ENCODE data around the gene RNF183.
"Not testable (repeated sequence)": the region's sequence is repeated elsewhere in the genome, so short reads cannot be mapped to it uniquely, and the experiment has no call there.

The RNF183 gene

GRCh38 chr9:113269871-113270270 lies 33.3 kb downstream of the RNF183 start:
- no peak for DNase-seq

GRCh38 chr9:113269355-113269754 lies 33.8 kb downstream of the RNF183 start:
- no peak for DNase-seq

- DNase-seq = no peak
Observed at GRCh38 chr9:113267911-113268566, 35.1 kb downstream of the RNF183 start.

GRCh38 chr9:113266174-113266573 lies 37.0 kb downstream of the RNF183 start:
- no peak for DNase-seq

- DNase-seq = no peak
Observed at GRCh38 chr9:113261917-113262671, 41.1 kb downstream of the RNF183 start.

GRCh38 chr9:113258282-113258681 lies 44.9 kb downstream of the RNF183 start:
- DNase-seq = no peak

GRCh38 chr9:113257863-113258262 lies 45.3 kb downstream of the RNF183 start:
- DNase-seq = no peak

GRCh38 chr9:113255438-113255837 lies 47.7 kb downstream of the RNF183 start:
- DNase-seq = no peak

GRCh38 chr9:113254991-113255390 lies 48.2 kb downstream of the RNF183 start:
- no peak for DNase-seq

- DNase-seq = no peak
Observed at GRCh38 chr9:113250807-113251206, 52.4 kb downstream of the RNF183 start.

GRCh38 chr9:113249661-113250060 lies 53.5 kb downstream of the RNF183 start:
- DNase-seq = not testable (repeated sequence)

GRCh38 chr9:113247640-113248039 lies 55.5 kb downstream of the RNF183 start:
- no peak for DNase-seq
